IPS-15b (cell line): Measurements from ENCODE around the gene RNF217.

ENCODE experiments used
- H3K27me3 ChIP-seq: one replicate; pipeline ENCODE4 v1.6.1; 2013; ENCODE audit warnings: low read length; ENCODE audit not compliant: control insufficient read depth, insufficient read depth
- H3K36me3 ChIP-seq: one replicate; pipeline ENCODE4 v1.6.1; 2013; ENCODE audit warnings: low read length; ENCODE audit not compliant: control insufficient read depth, insufficient read depth
- H3K4me1 ChIP-seq: one replicate; pipeline ENCODE4 v1.6.1; 2013; ENCODE audit warnings: mild to moderate bottlenecking, low read length; ENCODE audit not compliant: control insufficient read depth, insufficient read depth
- H3K4me3 ChIP-seq: one replicate; pipeline ENCODE4 v1.5.1; 2013; ENCODE audit warnings: low read depth, low read length
- H3K9ac ChIP-seq: one replicate; pipeline ENCODE4 v1.6.1; 2013; ENCODE audit warnings: low read depth, mild to moderate bottlenecking, low read length
- H3K9me3 ChIP-seq: one replicate; pipeline ENCODE4 v1.6.1; 2013; ENCODE audit warnings: mild to moderate bottlenecking, low read length; ENCODE audit not compliant: control insufficient read depth, insufficient read depth

Gene RNF217

GRCh38 chr6:124947971-124948451 is 14.2 kb upstream of the RNF217 start:
- no peak overlapping the region for H3K9ac ChIP-seq
- no peak overlapping the region for H3K4me3 ChIP-seq
- H3K36me3 ChIP-seq: no peaks in the 10 kb centered on the region
- no peaks in the 10 kb centered on the region for H3K27me3 ChIP-seq
- no peaks in the 10 kb centered on the region for H3K9me3 ChIP-seq
- peaks cover 6% of the 10 kb centered on the region for H3K4me1 ChIP-seq

- H3K9ac ChIP-seq: no peak overlapping the region
- no peak overlapping the region for H3K4me3 ChIP-seq
- no peaks in the 10 kb centered on the region for H3K9me3 ChIP-seq
- H3K36me3 ChIP-seq: no peaks in the 10 kb centered on the region
- no peaks in the 10 kb centered on the region for H3K27me3 ChIP-seq
- H3K4me1 ChIP-seq: peaks cover 6% of the 10 kb centered on the region
Observed at GRCh38 chr6:124949706-124950105, 12.5 kb upstream of the RNF217 start.

DNA sequence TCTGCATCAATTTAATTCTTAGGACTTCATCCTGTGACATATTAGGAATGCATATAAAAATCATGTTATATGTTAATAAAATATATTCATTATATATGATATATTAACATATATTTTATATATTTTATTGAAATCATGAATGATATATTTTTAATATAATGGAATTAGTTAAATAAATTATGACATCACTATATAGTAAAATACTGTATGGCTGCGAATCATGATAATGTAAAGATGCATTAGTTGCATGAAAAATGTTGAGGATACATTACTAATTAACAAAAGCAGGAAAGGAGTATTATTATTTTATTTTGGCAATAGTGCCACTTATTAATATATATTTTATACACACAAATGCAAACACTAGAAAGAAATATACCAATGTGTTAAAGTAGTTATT is 8.4 kb upstream of the RNF217 start:
- Histone ChIP-seq H3K27me3 (no peaks in the 10 kb centered on the region), H3K4me3 (no peak overlapping the region), H3K9ac (no peak overlapping the region), H3K36me3 (no peaks in the 10 kb centered on the region), H3K9me3 (no peaks in the 10 kb centered on the region), H3K4me1 (peaks cover 6% of the 10 kb centered on the region)

DNA sequence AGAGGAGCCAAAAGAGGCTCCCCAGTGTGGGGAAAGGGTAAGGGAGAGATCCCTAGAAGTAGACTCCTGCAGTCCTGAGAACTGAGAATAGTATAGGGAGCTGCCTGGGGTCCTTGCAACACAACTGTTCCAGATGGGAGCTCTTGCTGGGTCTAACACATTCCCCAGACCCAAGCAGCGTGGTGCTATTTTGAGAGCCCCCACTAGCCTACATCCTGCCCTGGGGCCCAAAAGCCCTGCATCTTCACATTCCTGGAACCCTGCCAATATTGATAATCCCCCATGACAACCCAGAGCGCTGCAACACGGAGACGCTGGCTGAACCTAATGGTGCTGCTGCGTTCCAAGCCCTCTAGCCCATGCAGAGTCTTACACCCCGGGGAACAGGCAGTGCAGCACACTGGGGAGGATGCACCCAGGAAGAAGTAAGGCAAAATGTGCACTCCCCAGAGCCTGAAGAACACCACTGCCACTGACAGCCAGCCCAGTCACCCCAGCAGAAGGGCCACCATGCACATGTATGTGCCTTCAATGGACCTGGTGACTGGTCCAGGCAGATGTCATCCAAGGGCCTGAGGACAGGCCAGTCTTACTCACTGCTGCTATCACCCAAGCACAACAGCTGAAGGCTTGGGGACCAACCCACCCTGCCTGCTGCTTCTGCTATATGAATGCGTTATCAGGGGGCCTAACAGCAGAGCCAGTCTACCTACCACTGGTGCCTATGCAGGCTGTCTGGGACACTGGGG is 7.0 kb upstream of the RNF217 start:
- Histone ChIP-seq H3K4me3 (no peak overlapping the region), H3K27me3 (no peaks in the 10 kb centered on the region), H3K9ac (no peak overlapping the region), H3K4me1 (no peaks in the 10 kb centered on the region), H3K36me3 (no peaks in the 10 kb centered on the region), H3K9me3 (no peaks in the 10 kb centered on the region)

GRCh38 chr6:124956018-124956417 is 6.2 kb upstream of the RNF217 start:
- Histone ChIP-seq H3K4me1 (no peaks in the 10 kb centered on the region), H3K27me3 (peaks cover 5% of the 10 kb centered on the region), H3K4me3 (no peak overlapping the region), H3K36me3 (no peaks in the 10 kb centered on the region), H3K9me3 (no peaks in the 10 kb centered on the region), H3K9ac (no peak overlapping the region)

DNA sequence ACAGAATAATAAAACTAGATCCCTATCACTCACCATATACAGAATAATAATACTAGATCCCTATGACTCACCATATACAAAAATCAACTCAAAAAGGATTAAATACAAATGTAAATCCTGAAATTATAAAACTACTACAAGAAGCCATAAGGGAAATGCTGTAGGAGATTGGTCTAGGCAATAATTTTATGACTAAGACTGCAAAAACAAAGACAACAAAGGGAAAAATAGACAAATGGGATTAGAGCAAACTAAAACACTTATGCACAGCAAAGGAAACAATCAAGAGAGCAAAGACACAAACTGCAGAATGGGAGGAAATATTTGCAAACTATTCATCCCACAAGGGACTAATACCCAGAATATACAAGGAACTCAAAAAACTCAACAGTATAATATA is 4.1 kb upstream of the RNF217 start:
- H3K36me3 ChIP-seq: no peaks in the 10 kb centered on the region
- H3K27me3 ChIP-seq: peaks cover 8% of the 10 kb centered on the region

GRCh38 chr6:124958759-124959354 is 3.4 kb upstream of the RNF217 start:
- H3K9me3 ChIP-seq: no peaks in the 10 kb centered on the region
- H3K4me3 ChIP-seq: no peak overlapping the region
- H3K36me3 ChIP-seq: no peaks in the 10 kb centered on the region
- H3K27me3 ChIP-seq: peaks cover 8% of the 10 kb centered on the region
- H3K4me1 ChIP-seq: peaks cover 2% of the 10 kb centered on the region
- H3K9ac ChIP-seq: no peak overlapping the region

More for the DNA sequence above, 4.1 kb upstream of the RNF217 start:
- Histone ChIP-seq H3K4me3 (no peak overlapping the region), H3K4me1 (no peaks in the 10 kb centered on the region), H3K9ac (no peak overlapping the region), H3K9me3 (no peaks in the 10 kb centered on the region)

GRCh38 chr6:124960757-124961463 is 1.3 kb upstream of the RNF217 start:
- Histone ChIP-seq H3K9me3 (no peaks in the 10 kb centered on the region), H3K4me1 (peaks cover 5% of the 10 kb centered on the region), H3K36me3 (no peaks in the 10 kb centered on the region), H3K9ac (no peak overlapping the region), H3K27me3 (peaks cover 8% of the 10 kb centered on the region), H3K4me3 (peak overlapping the region; percentile 85)

GRCh38 chr6:124961464-124961776 is 817 bp upstream of the RNF217 start:
- peak overlapping the region; percentile 85 for H3K4me3 ChIP-seq
- H3K9me3 ChIP-seq: no peaks in the 10 kb centered on the region
- H3K9ac ChIP-seq: peak overlapping the region; percentile 66
- H3K36me3 ChIP-seq: no peaks in the 10 kb centered on the region
- H3K4me1 ChIP-seq: peaks cover 5% of the 10 kb centered on the region
- H3K27me3 ChIP-seq: peaks cover 8% of the 10 kb centered on the region

GRCh38 chr6:124962639-124963415 is 590 bp downstream of the RNF217 start:
- Histone ChIP-seq H3K4me3 (peak overlapping the region; percentile 85), H3K9ac (peak overlapping the region; percentile 72)

DNA sequence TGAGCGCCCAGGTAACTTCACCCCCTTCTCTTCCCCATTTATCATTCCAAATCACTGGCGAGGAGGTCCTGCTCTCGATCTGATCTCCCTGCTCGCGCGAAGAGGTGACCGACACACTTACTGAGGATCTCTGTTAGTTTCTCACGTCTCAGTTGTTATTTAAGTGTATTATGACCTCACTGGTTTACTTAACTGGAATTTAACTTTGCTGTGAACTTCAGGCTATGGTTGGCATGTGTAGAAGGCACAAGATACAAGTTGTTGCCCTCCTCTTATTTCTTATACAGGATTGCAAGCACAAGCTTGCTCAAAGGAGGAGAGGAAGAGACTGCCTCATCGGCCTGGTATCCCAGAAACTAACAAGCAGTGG is 1.2 kb downstream of the RNF217 start:
- H3K4me1 ChIP-seq: peaks cover 5% of the 10 kb centered on the region
- H3K9ac ChIP-seq: peak overlapping the region; percentile 72
- no peaks in the 10 kb centered on the region for H3K9me3 ChIP-seq
- H3K27me3 ChIP-seq: peaks cover 8% of the 10 kb centered on the region
- H3K4me3 ChIP-seq: peak overlapping the region; percentile 85
- H3K36me3 ChIP-seq: no peaks in the 10 kb centered on the region

More at GRCh38 chr6:124962639-124963415, 590 bp downstream of the RNF217 start:
- H3K9me3 ChIP-seq: no peaks in the 10 kb centered on the region
- H3K27me3 ChIP-seq: peaks cover 8% of the 10 kb centered on the region
- H3K36me3 ChIP-seq: no peaks in the 10 kb centered on the region
- peaks cover 5% of the 10 kb centered on the region for H3K4me1 ChIP-seq
